ENCODE results near the gene CACNA2D2. TPM values are rescaled to one million over a fixed set of nuclear protein-coding genes. Genes with fewer than 3 reads are reported as not detected.

CACNA2D2 gene
- total and polyA plus RNA-seq, 2 of the 13 experiments (the other 11 are each of a cell fraction or from before 2014, with no cell fraction given) = not detected

DNA sequence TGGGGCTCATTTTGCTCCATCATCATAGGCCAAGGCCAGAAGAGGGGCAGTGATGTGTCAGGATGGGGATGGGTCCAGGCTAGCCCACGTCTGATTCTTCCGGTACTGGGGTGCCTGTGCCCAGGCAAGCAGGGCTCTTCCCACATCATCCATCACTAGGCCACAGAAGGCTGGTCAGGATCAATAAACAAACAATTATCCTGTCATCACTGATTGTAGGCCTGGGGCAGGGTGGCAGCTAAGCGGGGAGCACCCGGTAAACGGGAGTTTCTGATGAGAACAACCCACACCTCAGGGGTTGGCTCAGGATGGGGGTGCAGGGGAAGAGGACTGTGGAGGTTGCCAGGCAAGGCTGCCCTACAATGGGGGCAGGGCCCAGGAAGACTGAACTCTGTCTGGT lies 18.1 kb upstream of the CACNA2D2 start:
- no peaks in the 10 kb centered on the region for H3K79me2 ChIP-seq (ENCODE audit: insufficient read depth, low read length)
- H4K20me1 ChIP-seq (ENCODE audit: insufficient read depth, low read length) = no peaks in the 10 kb centered on the region
- intact Hi-C loops (cut with micrococcal nuclease; ENCODE audit: unreplicated experiment) (no loop called here), in situ Hi-C loops (cut with HindIII; ENCODE audit: extremely low pct_ligation_motif_present, low pct_unique_long_range_greater_than_20kb) (no loop called here)
- no peak for ATAC-seq
- 0% methylated on average over 3 of the region's 5 CpGs for WGBS (ENCODE audit: low lambda C conversion rate)
- no peak for FAIRE-seq
- ChIA-PET CTCF (ENCODE audit: low intra/inter-chr PET ratio, low total read pairs) (no interaction called here), POLR2A (no interaction called here)
- TF ChIP-seq ZNF781 (CRISPR knock-in tag; IDR thresholded peaks at IDR 0.05; ENCODE audit: borderline replicate concordance, not compliant biosample characterization) (no peak), MAFF (IDR thresholded peaks at IDR 0.05; ENCODE audit: low read depth, low read length) (no peak), ZBTB20 (CRISPR knock-in tag; IDR thresholded peaks at IDR 0.05; ENCODE audit: borderline replicate concordance, low read depth) (no peak)
- no peak overlapping the region for H3K4me2 ChIP-seq (ENCODE audit: low read depth, low read length)
- no peak for DNase-seq (ENCODE audit: low spot score)
- H3K27me3 ChIP-seq (ENCODE audit: control insufficient read depth in 1 of 2, insufficient read depth in 2 of 2, low read length in 2 of 2) = peaks cover 3 to 26% of the 10 kb centered on the region in 2 experiments; a peak in 3 of 5 replicates
- no peak overlapping the region for H3K27ac ChIP-seq (ENCODE audit: extremely low read length, insufficient read depth, low read length)
- H3K4me1 ChIP-seq (ENCODE audit: insufficient read depth, low read length) = peaks cover 5% of the 10 kb centered on the region
- H2AFZ ChIP-seq (ENCODE audit: low read length) = no peak overlapping the region
- no TSS peak for BruUV-seq (replicated peaks)
- no peaks in the 10 kb centered on the region for H3K36me3 ChIP-seq (replicated peaks in 1 of 2; ENCODE audit: control insufficient read depth in 1 of 2, insufficient read depth in 2 of 2, low read length in 2 of 2)
- no peaks in the 10 kb centered on the region for H3K9me3 ChIP-seq (ENCODE audit: low read length)
- H3K9ac ChIP-seq (ENCODE audit: insufficient read depth, low read depth, low read length) = no peak overlapping the region
- H3K4me3 ChIP-seq (replicated peaks in 1 of 3; ENCODE audit: insufficient read depth in 1 of 3, low read depth in 2 of 3, low read length in 3 of 3) = no peak overlapping the region

DNA sequence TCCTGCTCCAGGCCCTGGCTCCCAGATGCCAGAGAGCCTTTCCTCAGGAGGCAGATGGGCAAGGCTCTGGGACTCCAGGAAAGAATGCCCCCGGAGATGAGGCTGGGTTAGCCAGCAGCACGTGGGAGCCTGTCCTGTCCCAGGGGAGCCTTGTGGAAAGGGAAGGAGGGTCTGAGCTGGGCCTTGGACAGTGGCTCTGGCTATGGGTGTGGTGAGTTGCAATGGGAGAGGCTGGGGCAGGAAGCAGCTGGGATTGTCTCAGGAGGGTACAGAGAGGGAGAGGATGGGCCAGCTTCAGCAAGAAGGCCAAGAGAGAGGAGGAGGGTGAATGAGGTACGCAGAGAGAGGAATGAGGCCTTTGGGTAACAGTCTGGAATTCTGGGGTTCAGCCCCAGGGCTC lies 17.4 kb upstream of the CACNA2D2 start:
- no peaks in the 10 kb centered on the region for H4K20me1 ChIP-seq (ENCODE audit: insufficient read depth, low read length)
- DNase-seq (ENCODE audit: low spot score) (no peak), ATAC-seq (no peak), FAIRE-seq (no peak)
- H3K4me1 ChIP-seq (ENCODE audit: insufficient read depth, low read length) = peaks cover 12% of the 10 kb centered on the region
- ChIA-PET POLR2A (no interaction called here), CTCF (ENCODE audit: low intra/inter-chr PET ratio, low total read pairs) (no interaction called here)
- no peak overlapping the region for H2AFZ ChIP-seq (ENCODE audit: low read length)
- no peak overlapping the region for H3K27ac ChIP-seq (ENCODE audit: extremely low read length, insufficient read depth, low read length)
- H3K4me2 ChIP-seq (ENCODE audit: low read depth, low read length) = no peak overlapping the region
- no peak overlapping the region for H3K4me3 ChIP-seq (replicated peaks in 1 of 3; ENCODE audit: insufficient read depth in 1 of 3, low read depth in 2 of 3, low read length in 3 of 3)
- in situ Hi-C loops (cut with HindIII; ENCODE audit: extremely low pct_ligation_motif_present, low pct_unique_long_range_greater_than_20kb) = no loop called here
- no peaks in the 10 kb centered on the region for H3K9me3 ChIP-seq (ENCODE audit: low read length)
- WGBS (ENCODE audit: low lambda C conversion rate) = 0% methylated on average over 2 of the region's 3 CpGs
- H3K79me2 ChIP-seq (ENCODE audit: insufficient read depth, low read length) = no peaks in the 10 kb centered on the region
- no peak overlapping the region for H3K9ac ChIP-seq (ENCODE audit: insufficient read depth, low read depth, low read length)
- peaks cover 3 to 26% of the 10 kb centered on the region in 2 experiments; a peak in 3 of 5 replicates for H3K27me3 ChIP-seq (ENCODE audit: control insufficient read depth in 1 of 2, insufficient read depth in 2 of 2, low read length in 2 of 2)
- no peaks in the 10 kb centered on the region for H3K36me3 ChIP-seq (replicated peaks in 1 of 2; ENCODE audit: control insufficient read depth in 1 of 2, insufficient read depth in 2 of 2, low read length in 2 of 2)
- intact Hi-C loops (cut with micrococcal nuclease; ENCODE audit: unreplicated experiment) = no loop called here
- no TSS peak for BruUV-seq (replicated peaks)
- TF ChIP-seq ZNF816 (CRISPR knock-in tag; IDR thresholded peaks at IDR 0.05; ENCODE audit: borderline replicate concordance) (no peak), POLR2AphosphoS5 (IDR thresholded peaks at IDR 0.05; ENCODE audit: low read depth, low read length) (no peak), RAD51 (IDR thresholded peaks at IDR 0.05; ENCODE audit: borderline replicate concordance) (no peak), ZSCAN20 (CRISPR knock-in tag; IDR thresholded peaks at IDR 0.05; ENCODE audit: borderline replicate concordance) (no peak), ZNF777 (CRISPR knock-in tag; IDR thresholded peaks at IDR 0.05) (no peak), SALL1 (CRISPR knock-in tag; IDR thresholded peaks at IDR 0.05) (no peak)
- TF ChIP-seq, protein P1, sequence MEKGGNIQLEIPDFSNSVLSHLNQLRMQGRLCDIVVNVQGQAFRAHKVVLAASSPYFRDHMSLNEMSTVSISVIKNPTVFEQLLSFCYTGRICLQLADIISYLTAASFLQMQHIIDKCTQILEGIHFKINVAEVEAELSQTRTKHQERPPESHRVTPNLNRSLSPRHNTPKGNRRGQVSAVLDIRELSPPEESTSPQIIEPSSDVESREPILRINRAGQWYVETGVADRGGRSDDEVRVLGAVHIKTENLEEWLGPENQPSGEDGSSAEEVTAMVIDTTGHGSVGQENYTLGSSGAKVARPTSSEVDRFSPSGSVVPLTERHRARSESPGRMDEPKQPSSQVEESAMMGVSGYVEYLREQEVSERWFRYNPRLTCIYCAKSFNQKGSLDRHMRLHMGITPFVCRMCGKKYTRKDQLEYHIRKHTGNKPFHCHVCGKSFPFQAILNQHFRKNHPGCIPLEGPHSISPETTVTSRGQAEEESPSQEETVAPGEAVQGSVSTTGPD (CRISPR knock-in tag; IDR thresholded peaks at IDR 0.05) = no peak
- TF ChIP-seq, protein P2, sequence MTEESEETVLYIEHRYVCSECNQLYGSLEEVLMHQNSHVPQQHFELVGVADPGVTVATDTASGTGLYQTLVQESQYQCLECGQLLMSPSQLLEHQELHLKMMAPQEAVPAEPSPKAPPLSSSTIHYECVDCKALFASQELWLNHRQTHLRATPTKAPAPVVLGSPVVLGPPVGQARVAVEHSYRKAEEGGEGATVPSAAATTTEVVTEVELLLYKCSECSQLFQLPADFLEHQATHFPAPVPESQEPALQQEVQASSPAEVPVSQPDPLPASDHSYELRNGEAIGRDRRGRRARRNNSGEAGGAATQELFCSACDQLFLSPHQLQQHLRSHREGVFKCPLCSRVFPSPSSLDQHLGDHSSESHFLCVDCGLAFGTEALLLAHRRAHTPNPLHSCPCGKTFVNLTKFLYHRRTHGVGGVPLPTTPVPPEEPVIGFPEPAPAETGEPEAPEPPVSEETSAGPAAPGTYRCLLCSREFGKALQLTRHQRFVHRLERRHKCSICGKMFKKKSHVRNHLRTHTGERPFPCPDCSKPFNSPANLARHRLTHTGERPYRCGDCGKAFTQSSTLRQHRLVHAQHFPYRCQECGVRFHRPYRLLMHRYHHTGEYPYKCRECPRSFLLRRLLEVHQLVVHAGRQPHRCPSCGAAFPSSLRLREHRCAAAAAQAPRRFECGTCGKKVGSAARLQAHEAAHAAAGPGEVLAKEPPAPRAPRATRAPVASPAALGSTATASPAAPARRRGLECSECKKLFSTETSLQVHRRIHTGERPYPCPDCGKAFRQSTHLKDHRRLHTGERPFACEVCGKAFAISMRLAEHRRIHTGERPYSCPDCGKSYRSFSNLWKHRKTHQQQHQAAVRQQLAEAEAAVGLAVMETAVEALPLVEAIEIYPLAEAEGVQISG (CRISPR knock-in tag; IDR thresholded peaks at IDR 0.05) = no peak
- TF ChIP-seq, protein P3, sequence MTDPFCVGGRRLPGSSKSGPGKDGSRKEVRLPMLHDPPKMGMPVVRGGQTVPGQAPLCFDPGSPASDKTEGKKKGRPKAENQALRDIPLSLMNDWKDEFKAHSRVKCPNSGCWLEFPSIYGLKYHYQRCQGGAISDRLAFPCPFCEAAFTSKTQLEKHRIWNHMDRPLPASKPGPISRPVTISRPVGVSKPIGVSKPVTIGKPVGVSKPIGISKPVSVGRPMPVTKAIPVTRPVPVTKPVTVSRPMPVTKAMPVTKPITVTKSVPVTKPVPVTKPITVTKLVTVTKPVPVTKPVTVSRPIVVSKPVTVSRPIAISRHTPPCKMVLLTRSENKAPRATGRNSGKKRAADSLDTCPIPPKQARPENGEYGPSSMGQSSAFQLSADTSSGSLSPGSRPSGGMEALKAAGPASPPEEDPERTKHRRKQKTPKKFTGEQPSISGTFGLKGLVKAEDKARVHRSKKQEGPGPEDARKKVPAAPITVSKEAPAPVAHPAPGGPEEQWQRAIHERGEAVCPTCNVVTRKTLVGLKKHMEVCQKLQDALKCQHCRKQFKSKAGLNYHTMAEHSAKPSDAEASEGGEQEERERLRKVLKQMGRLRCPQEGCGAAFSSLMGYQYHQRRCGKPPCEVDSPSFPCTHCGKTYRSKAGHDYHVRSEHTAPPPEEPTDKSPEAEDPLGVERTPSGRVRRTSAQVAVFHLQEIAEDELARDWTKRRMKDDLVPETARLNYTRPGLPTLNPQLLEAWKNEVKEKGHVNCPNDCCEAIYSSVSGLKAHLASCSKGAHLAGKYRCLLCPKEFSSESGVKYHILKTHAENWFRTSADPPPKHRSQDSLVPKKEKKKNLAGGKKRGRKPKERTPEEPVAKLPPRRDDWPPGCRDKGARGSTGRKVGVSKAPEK (CRISPR knock-in tag; IDR thresholded peaks at IDR 0.05; ENCODE audit: borderline replicate concordance) = no peak

Data from HepG2 (cell line).